IMR-90 (cell line): ENCODE data around the gene PARD3. TPM values are rescaled to one million over a fixed set of nuclear protein-coding genes. Genes with fewer than 3 reads are reported as not detected.
A peak's percentile ranks its signal among the peaks of the same experiment; 100 is the strongest.

Experiments used
- ATAC-seq: fragments of 200-7000 bp; cut with Tn5 transposase; 2 replicates; pipeline ENCODE4 v1.9.1; 2020; ENCODE audit warnings: low read depth, mild to moderate bottlenecking, moderate library complexity
- BruUV-seq: library from RNA; stranded (reverse); fragments of 400-500 nt; replicated peaks from 2 replicates; lab custom pipeline; 2021; lab: Mats Ljungman, UMichigan
- CTCF ChIA-PET: fragments of 300-600 bp; formaldehyde crosslinking; extraction: SDS; loops from one replicate; lab custom pipeline; 2021; ENCODE audit warnings: antibody characterized with exemption; lab: Yijun Ruan, JAX
- POLR2A ChIA-PET: fragments of 300-600 bp; sonication (Branson Sonifier 250); formaldehyde crosslinking; loops from one replicate; lab custom pipeline; 2022; ENCODE audit warnings: antibody characterized with exemption; ENCODE audit not compliant: unreplicated experiment; lab: Charles Lee
- DNase-seq: peaks from one replicate; pipeline ENCODE4 v3.0.0; 2013
- H2AFZ ChIP-seq: replicated peaks from 2 replicates; pipeline ENCODE3; 2013; ENCODE audit warnings: low read length, mild to moderate bottlenecking; ENCODE audit not compliant: poor library complexity
- H2AK5ac ChIP-seq: 2 replicates; pipeline ENCODE4 v1.6.1; 2013; ENCODE audit warnings: low read depth, low read length, inconsistent platforms
- H2AK9ac ChIP-seq: replicated peaks from 2 replicates; pipeline ENCODE3; 2013; ENCODE audit warnings: mild to moderate bottlenecking, low read depth, low read length, moderate library complexity; ENCODE audit not compliant: poor library complexity
- H2BK120ac ChIP-seq: 2 replicates; pipeline ENCODE4 v1.6.1; 2013; ENCODE audit warnings: low read depth, low read length, inconsistent platforms
- H2BK15ac ChIP-seq: 3 replicates; pipeline ENCODE4 v1.6.1; 2013; ENCODE audit warnings: low read depth, low read length, inconsistent platforms
- H2BK20ac ChIP-seq: 2 replicates; pipeline ENCODE4 v1.6.1; 2013; ENCODE audit warnings: low read depth, mild to moderate bottlenecking, inconsistent platforms, low read length, moderate library complexity
- H2BK5ac ChIP-seq: 2 replicates; pipeline ENCODE4 v1.6.1; 2013; ENCODE audit warnings: mild to moderate bottlenecking, low read depth, low read length, inconsistent platforms; ENCODE audit not compliant: poor library complexity, severe bottlenecking
- H3K14ac ChIP-seq: replicated peaks from 2 replicates; pipeline ENCODE4 v1.6.1; 2013; ENCODE audit warnings: low read depth, low read length, inconsistent platforms
- H3K18ac ChIP-seq: 2 replicates; pipeline ENCODE4 v1.6.1; 2013; ENCODE audit warnings: low read depth, low read length, control low read depth
- H3K23ac ChIP-seq: 2 replicates; pipeline ENCODE4 v1.6.1; 2013; ENCODE audit warnings: low read depth, low read length, inconsistent platforms
- H3K27ac ChIP-seq: 2 replicates; pipeline ENCODE4 v1.5.1; 2013; ENCODE audit warnings: mild to moderate bottlenecking, control low read depth, low read length; ENCODE audit not compliant: insufficient read depth
- H3K27me3 ChIP-seq: 2 replicates; pipeline ENCODE4 v1.6.1; 2013; ENCODE audit warnings: low read length; ENCODE audit not compliant: control insufficient read depth, insufficient read depth
- H3K36me3 ChIP-seq: 2 replicates; pipeline ENCODE4 v1.6.1; 2013; ENCODE audit warnings: low read length, mixed read lengths; ENCODE audit not compliant: control insufficient read depth, insufficient read depth
- H3K4ac ChIP-seq: 2 replicates; pipeline ENCODE4 v1.6.1; 2013; ENCODE audit warnings: low read depth, low read length, inconsistent platforms
- H3K4me1 ChIP-seq: 2 replicates; pipeline ENCODE4 v1.6.1; 2013; ENCODE audit warnings: low read length, mixed read lengths; ENCODE audit not compliant: control insufficient read depth, insufficient read depth
- H3K4me2 ChIP-seq: 2 replicates; pipeline ENCODE4 v1.6.1; 2013; ENCODE audit warnings: low read depth, mild to moderate bottlenecking, control low read depth, low read length, moderate library complexity
- H3K4me3 ChIP-seq: 2 replicates; pipeline ENCODE4 v1.5.1; 2013; ENCODE audit warnings: low read depth, mild to moderate bottlenecking, control low read depth, low read length, moderate library complexity; ENCODE audit not compliant: insufficient read depth
- H3K56ac ChIP-seq: 2 replicates; pipeline ENCODE4 v1.6.1; 2013; ENCODE audit warnings: low read length, inconsistent platforms; ENCODE audit not compliant: insufficient read depth; ENCODE audit errors: extremely low read depth
- H3K79me1 ChIP-seq, 2 experiments: 2 replicates each; pipeline ENCODE4 v1.6.1; 2013; ENCODE audit warnings: low read length in 2 of 2, inconsistent platforms in 1 of 2, low read depth in 1 of 2
- H3K9ac ChIP-seq: 2 replicates; pipeline ENCODE4 v1.6.1; 2013; ENCODE audit warnings: low read depth, low read length, control low read depth
- H3K9me1 ChIP-seq: 2 replicates; pipeline ENCODE4 v1.6.1; 2013; ENCODE audit warnings: low read length, inconsistent platforms; ENCODE audit not compliant: insufficient read depth
- H3K9me3 ChIP-seq: 2 replicates; pipeline ENCODE4 v1.6.1; 2013; ENCODE audit warnings: low read length; ENCODE audit not compliant: control insufficient read depth, insufficient read depth
- H4K20me1 ChIP-seq: 2 replicates; pipeline ENCODE4 v1.6.1; 2013; ENCODE audit warnings: low read length, inconsistent platforms; ENCODE audit not compliant: insufficient read depth
- H4K5ac ChIP-seq: 2 replicates; pipeline ENCODE4 v1.6.1; 2013; ENCODE audit warnings: mild to moderate bottlenecking, low read depth, low read length, control low read depth
- H4K8ac ChIP-seq, 2 experiments: 2 replicates each; pipeline ENCODE4 v1.6.1; 2013; ENCODE audit warnings: low read depth in 2 of 2, low read length in 2 of 2, control low read depth in 1 of 2, inconsistent platforms in 1 of 2
- H4K91ac ChIP-seq: 2 replicates; pipeline ENCODE4 v1.6.1; 2013; ENCODE audit warnings: low read depth, low read length, inconsistent platforms; ENCODE audit not compliant: insufficient read depth
- BHLHE40 ChIP-seq: fragments of 150-350 bp; IDR thresholded peaks from 2 replicates; pipeline ENCODE4 v1.6.1; 2016; ENCODE audit warnings: mild to moderate bottlenecking, low read depth, low read length
- CEBPB ChIP-seq: IDR thresholded peaks from 2 replicates; pipeline ENCODE4 v1.6.1; 2012; ENCODE audit warnings: low read depth, low read length, improper control_type of control experiment
- CHD1 ChIP-seq: IDR thresholded peaks from 2 replicates; pipeline ENCODE4 v1.6.1; 2012; ENCODE audit warnings: low read depth, low read length, improper control_type of control experiment
- FOS ChIP-seq: fragments of 150-350 bp; IDR thresholded peaks from 2 replicates; pipeline ENCODE4 v1.6.1; 2016; ENCODE audit warnings: low read depth, low read length
- MAFK ChIP-seq: IDR thresholded peaks from 2 replicates; pipeline ENCODE4 v1.6.1; 2012; ENCODE audit warnings: low read depth, low read length, improper control_type of control experiment
- MXI1 ChIP-seq: IDR thresholded peaks from 2 replicates; pipeline ENCODE4 v1.6.1; 2012; ENCODE audit warnings: low read depth, mild to moderate bottlenecking, low read length, moderate library complexity, borderline replicate concordance
- POLR2A ChIP-seq: IDR thresholded peaks from 2 replicates; pipeline ENCODE4 v1.6.1; 2012; ENCODE audit warnings: mild to moderate bottlenecking, low read depth, low read length
- RAD21 ChIP-seq: IDR thresholded peaks from 2 replicates; pipeline ENCODE4 v1.6.1; 2012; ENCODE audit warnings: low read length, improper control_type of control experiment
- RCOR1 ChIP-seq: IDR thresholded peaks from 2 replicates; pipeline ENCODE4 v1.6.1; 2012; ENCODE audit warnings: mild to moderate bottlenecking, low read length, improper control_type of control experiment; ENCODE audit not compliant: insufficient replicate concordance
- WGBS, 2 experiments: methylation state at CpG; one replicate each; pipeline versions ENCODE4 v1.1.5 to v1.1.7; 2013; ENCODE audit warnings: missing lambda C conversion rate in 2 of 2; ENCODE audit not compliant: insufficient read length in 1 of 2; ENCODE audit errors: extremely low coverage in 2 of 2; 5-methylcytosine and 5-hydroxymethylcytosine counted together
- dilution Hi-C: fragments of 300-500 bp; cut with HindIII; formaldehyde crosslinking; loops from one replicate; pipeline ENCODE4 v1.14.3; 2018; ENCODE audit warnings: low sequenced_read_pairs; ENCODE audit not compliant: unreplicated experiment
- in situ Hi-C: fragments of 300-500 bp; cut with MboI; formaldehyde crosslinking; loops from 3 replicates; pipeline ENCODE4 v1.14.3; 2019; ENCODE audit warnings: low sequenced_read_pairs, inconsistent platforms, mixed read lengths
- intact Hi-C: fragments of 100-400 bp; cut with micrococcal nuclease; formaldehyde crosslinking; loops from 2 replicates; pipeline ENCODE4 v1.10.0; 2022
- polyA plus RNA-seq, 3 experiments: library from polyadenylated mRNA; depleted of rRNA; stranded (reverse); fragments of >200 nt; gene quantifications; 2 replicates each; pipeline ENCODE4 v1.2.3, GENCODE V29; 2012; ENCODE audit warnings: low replicate concordance in 1 of 3
- total RNA-seq: library from RNA; depleted of rRNA; stranded (reverse); fragments of >200 nt; gene quantifications from 2 replicates; pipeline ENCODE4 v1.2.3, GENCODE V29; 2012
- TF ChIP-seq, protein P1 (sequence below): conservative IDR thresholded peaks from 2 replicates; pipeline ENCODE4 v1.5.1; 2012; ENCODE audit warnings: mild to moderate bottlenecking, low read depth, low read length, improper control_type of control experiment
- TF ChIP-seq, protein P2 (sequence below): fragments of 150-350 bp; IDR thresholded peaks from 2 replicates; pipeline ENCODE4 v1.6.1; 2016; ENCODE audit warnings: low read depth, mild to moderate bottlenecking, low read length, moderate library complexity, borderline replicate concordance

PARD3 gene
- total and polyA plus RNA-seq, 2 of the 4 experiments (the other 2 are of a cell fraction) = 14.6 to 37.5 TPM

DNA sequence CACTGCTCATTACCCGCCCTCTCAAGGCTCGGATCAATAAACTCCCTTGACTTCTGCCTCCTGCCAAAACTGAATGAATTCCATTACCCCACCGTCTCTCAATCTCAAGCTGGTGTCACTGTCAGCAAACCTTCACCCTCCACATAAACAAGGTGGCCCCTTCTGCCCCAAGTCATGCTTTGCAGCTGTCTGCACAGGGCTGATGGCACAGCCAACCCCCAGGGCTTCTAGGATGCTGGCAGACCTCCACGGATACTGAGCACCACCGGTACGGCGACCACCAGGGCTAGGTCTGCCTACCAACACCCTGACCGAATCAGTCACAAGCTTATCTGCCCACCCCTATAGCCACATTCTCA lies 46.1 kb downstream of the PARD3 start:
- Histone ChIP-seq H4K5ac (no peak overlapping the region), H4K8ac (no peak overlapping the region), H3K36me3 (no peaks in the 10 kb centered on the region), H2BK5ac (no peak overlapping the region), H2BK120ac (no peak overlapping the region), H3K27me3 (no peaks in the 10 kb centered on the region), H3K9ac (no peak overlapping the region), H3K4me2 (no peak overlapping the region), H3K4ac (no peak overlapping the region), H3K9me1 (peaks cover 8% of the 10 kb centered on the region), H4K20me1 (peaks cover 21% of the 10 kb centered on the region), H4K91ac (no peak overlapping the region), H2BK15ac (no peak overlapping the region), H3K4me1 (peaks cover 4% of the 10 kb centered on the region; the same call in 1 of the 2 replicates), H3K18ac (no peak overlapping the region), H3K79me1 (peaks cover 21 to 67% of the 10 kb centered on the region in 2 experiments), H3K56ac (no peak overlapping the region), H2BK20ac (no peak overlapping the region), H3K14ac (0 out of 2 replicates have a peak overlapping the region, but pooled peaks have one; percentile 8), H2AK9ac (no peak overlapping the region), H2AFZ (no peak overlapping the region), H3K9me3 (no peaks in the 10 kb centered on the region), H2AK5ac (no peak overlapping the region), H3K23ac (no peak overlapping the region), H3K4me3 (no peak overlapping the region), H3K27ac (no peak overlapping the region)
- TF ChIP-seq FOS (no peak), CHD1 (no peak), MXI1 (no peak), RAD21 (no peak), BHLHE40 (no peak), CEBPB (no peak), RCOR1 (no peak), POLR2A (no peak), MAFK (no peak)
- TF ChIP-seq, protein P1, sequence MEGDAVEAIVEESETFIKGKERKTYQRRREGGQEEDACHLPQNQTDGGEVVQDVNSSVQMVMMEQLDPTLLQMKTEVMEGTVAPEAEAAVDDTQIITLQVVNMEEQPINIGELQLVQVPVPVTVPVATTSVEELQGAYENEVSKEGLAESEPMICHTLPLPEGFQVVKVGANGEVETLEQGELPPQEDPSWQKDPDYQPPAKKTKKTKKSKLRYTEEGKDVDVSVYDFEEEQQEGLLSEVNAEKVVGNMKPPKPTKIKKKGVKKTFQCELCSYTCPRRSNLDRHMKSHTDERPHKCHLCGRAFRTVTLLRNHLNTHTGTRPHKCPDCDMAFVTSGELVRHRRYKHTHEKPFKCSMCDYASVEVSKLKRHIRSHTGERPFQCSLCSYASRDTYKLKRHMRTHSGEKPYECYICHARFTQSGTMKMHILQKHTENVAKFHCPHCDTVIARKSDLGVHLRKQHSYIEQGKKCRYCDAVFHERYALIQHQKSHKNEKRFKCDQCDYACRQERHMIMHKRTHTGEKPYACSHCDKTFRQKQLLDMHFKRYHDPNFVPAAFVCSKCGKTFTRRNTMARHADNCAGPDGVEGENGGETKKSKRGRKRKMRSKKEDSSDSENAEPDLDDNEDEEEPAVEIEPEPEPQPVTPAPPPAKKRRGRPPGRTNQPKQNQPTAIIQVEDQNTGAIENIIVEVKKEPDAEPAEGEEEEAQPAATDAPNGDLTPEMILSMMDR = no peak
- TF ChIP-seq, protein P2, sequence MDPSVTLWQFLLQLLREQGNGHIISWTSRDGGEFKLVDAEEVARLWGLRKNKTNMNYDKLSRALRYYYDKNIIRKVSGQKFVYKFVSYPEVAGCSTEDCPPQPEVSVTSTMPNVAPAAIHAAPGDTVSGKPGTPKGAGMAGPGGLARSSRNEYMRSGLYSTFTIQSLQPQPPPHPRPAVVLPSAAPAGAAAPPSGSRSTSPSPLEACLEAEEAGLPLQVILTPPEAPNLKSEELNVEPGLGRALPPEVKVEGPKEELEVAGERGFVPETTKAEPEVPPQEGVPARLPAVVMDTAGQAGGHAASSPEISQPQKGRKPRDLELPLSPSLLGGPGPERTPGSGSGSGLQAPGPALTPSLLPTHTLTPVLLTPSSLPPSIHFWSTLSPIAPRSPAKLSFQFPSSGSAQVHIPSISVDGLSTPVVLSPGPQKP = no peak
- BruUV-seq = no TSS peak
- no peak for DNase-seq
- ATAC-seq = no peak
- dilution Hi-C loops = no loop called here
- WGBS, 2 experiments = 57% methylated on average over 2 of the region's 8 CpGs; no CpG with 5 or more reads in 1 of the 2 experiments
- ChIA-PET CTCF (interaction anchor here (0.7 kb wide), 1 partner anchor 271 kb away, joined by 3 read pairs; no protein-coding TSS in a partner anchor), POLR2A (interaction anchor here (0.7 kb wide), 1 partner anchor 278 kb away, joined by 3 read pairs; no protein-coding TSS in a partner anchor)
- in situ Hi-C loops = no loop called here
- intact Hi-C loops = no loop called here
